A172 (cell line): ENCODE measurements around the gene CHAMP1. TPM values are rescaled to one million over a fixed set of nuclear protein-coding genes. Genes with fewer than 3 reads are reported as not detected.

Source experiments
- DNase-seq: peaks from one replicate; pipeline ENCODE4 v3.0.0-alpha.2; 2015; ENCODE audit warnings: low spot score
- total RNA-seq: library from RNA; depleted of rRNA; stranded (reverse); fragments of >200 nt; shearing (Covaris generic); gene quantifications from 2 replicates; pipeline ENCODE4 v1.2.3, GENCODE V29; 2014; rRNA removed

The CHAMP1 gene, protein sequence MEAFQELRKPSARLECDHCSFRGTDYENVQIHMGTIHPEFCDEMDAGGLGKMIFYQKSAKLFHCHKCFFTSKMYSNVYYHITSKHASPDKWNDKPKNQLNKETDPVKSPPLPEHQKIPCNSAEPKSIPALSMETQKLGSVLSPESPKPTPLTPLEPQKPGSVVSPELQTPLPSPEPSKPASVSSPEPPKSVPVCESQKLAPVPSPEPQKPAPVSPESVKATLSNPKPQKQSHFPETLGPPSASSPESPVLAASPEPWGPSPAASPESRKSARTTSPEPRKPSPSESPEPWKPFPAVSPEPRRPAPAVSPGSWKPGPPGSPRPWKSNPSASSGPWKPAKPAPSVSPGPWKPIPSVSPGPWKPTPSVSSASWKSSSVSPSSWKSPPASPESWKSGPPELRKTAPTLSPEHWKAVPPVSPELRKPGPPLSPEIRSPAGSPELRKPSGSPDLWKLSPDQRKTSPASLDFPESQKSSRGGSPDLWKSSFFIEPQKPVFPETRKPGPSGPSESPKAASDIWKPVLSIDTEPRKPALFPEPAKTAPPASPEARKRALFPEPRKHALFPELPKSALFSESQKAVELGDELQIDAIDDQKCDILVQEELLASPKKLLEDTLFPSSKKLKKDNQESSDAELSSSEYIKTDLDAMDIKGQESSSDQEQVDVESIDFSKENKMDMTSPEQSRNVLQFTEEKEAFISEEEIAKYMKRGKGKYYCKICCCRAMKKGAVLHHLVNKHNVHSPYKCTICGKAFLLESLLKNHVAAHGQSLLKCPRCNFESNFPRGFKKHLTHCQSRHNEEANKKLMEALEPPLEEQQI
- 19.3 and 19.8 TPM in 2 replicates for total RNA-seq

DNA sequence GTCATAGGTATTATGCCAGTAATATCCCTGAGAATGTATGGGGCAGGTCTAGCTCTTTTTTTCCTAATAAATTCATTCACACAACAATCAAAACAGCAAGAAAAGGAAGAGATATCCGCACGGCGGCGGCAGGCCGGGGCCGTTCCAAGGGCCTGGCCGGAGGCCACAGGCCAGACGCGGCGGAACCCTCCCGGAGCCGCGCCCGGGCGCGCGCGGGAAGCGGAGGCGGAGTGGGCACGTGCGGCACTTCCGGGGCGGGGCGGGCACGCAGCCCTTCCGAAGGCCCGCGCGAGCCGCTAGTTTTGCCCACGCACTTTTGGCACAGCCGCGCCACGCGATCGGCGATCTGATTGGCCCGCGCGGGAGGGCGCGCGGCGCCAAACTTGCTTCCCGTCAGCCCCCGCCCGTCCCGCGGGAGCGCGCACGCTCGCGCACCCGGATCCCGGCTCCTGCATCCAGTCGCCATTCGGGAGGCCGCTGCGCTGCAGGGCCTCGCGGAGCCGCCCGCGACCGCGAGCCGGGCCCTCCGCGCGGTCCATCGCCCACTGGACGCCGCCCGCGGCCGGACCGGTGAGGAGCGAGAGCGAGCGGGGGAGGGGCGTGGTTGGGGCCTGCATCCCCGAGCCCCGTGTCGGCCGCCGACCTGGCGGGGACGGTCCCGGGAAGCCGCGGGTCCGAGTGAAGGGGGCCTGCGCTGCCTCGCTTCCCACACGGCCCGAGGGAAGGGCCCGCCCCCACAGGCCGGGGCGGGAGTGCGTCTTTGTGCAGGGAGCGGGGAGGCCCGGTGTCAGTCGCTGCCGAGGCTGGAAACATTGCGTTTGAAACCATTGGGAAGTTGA is at the start of gene CHAMP1:
TSS of gene CHAMP1 (plus strand) at position 430 of the 839 bp plus-strand sequence. CDS start 9,340 bp downstream, outside the sequence.
- peak; percentile 91 for DNase-seq

DNA sequence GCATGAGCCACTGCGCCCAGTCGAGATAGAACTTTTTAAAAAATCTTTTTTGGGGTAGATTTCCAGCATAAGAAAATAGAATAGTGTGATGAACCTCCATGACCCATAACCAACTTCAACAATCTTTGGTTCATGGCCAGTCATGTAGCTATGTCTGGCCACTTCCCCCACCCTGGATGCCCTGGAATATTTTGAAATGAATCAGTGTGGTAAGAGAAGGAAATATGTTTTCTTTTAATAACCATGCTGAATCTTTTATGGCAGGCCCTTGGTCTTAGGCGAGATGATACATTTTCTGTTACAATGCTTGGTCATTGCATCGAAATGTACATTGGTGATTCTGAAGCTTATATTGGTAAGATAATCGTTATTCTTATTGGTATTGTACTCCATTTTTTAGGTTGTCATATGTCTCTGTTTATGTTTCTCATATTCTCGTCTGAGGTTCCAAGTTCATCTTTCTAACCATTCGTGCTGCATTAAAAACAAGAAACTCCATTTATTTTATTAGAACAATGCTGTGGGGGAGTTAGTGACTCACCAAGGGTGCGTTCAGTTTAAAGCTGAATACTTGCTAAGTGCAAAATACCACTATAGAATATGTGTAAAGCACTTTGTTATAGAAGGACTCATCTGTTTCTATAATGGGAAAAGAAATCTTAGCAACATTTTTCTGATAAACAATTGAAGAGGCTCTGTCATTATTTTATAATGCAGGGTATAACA is 49.3 kb upstream of the CHAMP1 start:
- no peak for DNase-seq

DNA sequence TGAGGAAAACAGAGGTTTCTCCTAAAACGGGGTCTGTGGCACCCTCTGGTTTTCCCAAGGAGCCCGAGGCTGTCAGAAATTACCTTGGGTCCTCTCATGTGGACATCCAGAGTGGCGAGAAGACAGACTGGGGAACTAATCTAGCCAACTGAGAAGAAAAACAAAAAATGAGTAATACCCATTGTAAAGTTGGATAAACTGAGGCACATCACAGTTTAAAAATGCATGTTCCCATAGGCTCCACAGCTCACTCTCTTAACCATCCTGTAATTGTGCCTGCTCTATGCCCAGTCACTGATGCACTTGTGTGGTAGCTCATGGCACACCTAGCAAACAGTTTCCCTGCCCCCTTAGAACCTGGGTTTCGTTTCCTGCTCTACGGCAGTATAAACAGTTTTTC is 48.1 kb upstream of the CHAMP1 start:
- no peak for DNase-seq

DNA sequence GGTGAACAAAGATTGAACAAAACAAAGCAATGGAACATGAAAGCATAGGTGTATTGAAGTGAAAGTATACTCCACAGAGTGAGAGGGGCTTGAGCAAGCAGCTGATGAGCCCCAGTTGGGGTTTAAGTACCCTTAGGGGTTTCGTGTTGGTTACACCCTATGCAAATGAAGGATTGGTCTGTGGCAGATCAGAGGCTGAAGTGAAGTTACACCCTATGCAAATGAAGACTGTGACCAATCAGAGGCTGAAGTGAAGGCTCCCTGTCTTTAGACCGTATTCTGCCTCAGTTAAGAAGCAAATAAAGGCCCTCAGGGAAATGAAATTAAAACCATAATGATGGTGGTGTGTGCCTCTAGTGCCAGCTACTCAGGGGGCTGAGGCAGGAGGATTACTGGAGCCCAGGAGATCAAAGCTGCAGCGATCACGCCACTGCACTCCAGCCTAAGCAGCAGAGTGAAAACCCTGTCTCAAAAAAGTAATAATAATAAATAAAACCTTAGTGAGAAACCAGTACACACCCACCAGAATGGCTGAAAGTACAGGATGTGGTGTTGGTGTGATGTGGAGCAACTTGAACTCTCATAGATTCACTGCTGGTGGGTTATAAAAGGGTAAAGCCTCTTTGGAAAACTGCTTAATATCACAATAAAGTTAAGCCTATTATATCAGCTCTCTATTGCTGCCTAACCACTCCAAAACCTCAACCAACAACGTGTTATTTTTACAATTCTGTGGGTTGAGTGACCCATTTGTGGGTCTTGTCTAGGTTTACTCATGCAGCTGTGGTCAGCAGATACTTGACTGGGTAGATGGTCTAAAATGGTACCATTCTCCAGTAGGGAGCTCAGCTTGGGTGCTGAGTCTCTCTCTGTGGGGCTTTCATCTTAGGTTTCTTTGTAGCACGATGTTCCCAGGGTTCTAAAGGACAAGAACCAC is 45.7 kb upstream of the CHAMP1 start:
- no peak for DNase-seq

DNA sequence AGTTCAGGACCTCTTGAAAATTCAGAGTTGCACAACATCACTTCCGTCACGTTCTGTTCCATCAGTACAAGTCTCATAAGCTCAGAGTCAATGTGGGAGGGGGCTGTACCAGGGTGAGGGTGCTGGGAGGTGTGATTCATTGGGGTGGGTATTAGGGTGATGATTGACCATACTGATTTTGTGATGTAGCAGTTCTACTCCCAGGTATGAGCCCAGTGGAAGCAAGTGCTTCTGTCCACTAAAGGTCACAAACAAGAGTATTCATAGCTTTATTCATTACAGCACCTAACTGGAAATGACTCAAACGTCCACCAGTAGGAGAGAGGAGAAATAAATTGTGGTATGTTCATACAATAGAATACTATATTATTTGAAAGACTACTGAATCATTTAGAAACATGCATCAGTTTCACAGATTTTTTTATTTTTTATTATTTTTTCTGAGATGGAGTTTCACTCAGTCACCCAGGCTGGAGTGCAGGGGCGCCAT is 45.0 kb upstream of the CHAMP1 start:
- DNase-seq: no peak

DNA sequence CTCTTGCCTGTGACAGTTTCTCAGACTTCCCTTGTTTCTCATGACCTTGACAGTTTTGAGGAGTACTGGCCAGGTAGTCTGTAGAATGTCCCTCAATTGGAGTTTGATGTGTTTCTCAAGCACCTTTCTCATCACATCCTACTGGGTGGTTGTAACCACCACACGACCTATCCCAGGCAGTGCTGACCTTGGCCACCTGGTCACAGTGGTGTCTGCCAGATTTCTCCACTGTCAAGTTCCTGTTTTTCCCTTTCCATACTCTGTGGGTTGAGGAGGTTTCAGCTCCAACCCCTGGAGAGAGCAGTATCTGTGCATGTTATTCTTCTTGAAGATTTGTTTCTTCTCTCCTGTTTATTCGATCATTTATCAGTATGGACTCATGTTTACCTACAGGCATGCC is 41.3 kb upstream of the CHAMP1 start:
- no peak for DNase-seq

DNA sequence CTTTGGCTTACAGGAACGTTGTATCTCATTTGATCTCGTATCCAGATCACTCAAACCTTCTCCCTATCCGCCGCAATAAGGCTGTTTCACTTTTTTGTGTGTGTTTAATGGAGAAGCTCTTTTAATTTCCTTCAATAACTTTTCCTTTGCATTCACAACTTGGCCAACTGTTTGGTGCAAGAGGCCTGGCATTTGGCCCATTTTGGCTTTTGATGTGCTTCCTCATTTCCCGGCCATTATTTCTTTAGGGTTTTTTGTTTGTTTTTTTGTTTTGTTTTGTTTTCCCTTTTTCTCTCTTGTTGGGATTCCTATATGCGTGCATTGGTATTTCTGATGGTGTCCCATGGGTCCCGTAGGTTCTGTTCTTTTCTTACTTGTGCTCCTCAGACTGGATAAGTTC is 39.0 kb upstream of the CHAMP1 start:
- no peak for DNase-seq

DNA sequence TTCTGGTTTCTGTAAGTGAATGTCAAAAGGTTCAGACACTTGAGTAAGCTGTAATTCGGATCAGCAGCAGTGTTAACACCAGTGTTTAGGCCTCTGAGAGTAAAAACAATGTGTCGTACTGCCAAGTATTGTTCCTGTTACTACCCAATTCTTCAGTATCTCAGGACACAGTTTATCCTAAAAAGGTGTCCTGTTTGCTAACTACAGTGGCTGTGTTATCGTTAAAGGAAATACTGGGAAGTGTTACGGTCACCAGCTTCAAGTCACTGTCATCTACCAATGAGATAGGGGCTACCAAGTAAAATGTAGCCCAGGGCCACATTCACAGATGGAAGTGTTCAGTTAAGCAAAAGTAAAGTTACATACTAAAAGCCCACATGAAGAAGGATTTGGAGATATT is 35.2 kb upstream of the CHAMP1 start:
- no peak for DNase-seq

DNA sequence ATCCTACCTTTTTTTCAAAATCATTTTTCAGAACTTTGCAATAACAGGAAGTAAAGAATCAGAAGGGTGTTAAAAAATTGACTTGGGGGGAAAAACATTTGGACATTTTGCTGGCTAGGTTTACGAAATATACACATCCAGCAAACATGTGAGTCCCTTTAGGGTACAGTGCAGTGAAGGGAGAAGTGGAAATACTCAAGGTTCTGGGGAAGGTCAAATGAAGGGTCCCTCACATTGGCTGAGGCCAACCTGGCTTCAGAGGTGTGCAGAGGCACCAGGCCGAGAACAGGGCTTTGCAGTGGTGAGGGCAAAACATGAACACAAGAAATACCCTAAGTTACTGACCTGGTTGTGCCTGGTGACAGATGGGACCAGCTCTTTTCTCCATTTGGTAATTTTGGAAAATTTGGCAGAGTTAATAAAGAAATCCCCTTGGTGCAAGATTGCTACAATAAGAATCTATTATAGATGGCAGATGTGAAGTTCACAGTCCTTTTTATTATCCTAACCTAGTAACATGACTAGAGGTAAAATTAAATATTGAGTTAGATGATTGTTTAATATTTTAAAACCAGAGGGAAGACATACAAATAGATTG is 34.4 kb upstream of the CHAMP1 start:
- no peak for DNase-seq

DNA sequence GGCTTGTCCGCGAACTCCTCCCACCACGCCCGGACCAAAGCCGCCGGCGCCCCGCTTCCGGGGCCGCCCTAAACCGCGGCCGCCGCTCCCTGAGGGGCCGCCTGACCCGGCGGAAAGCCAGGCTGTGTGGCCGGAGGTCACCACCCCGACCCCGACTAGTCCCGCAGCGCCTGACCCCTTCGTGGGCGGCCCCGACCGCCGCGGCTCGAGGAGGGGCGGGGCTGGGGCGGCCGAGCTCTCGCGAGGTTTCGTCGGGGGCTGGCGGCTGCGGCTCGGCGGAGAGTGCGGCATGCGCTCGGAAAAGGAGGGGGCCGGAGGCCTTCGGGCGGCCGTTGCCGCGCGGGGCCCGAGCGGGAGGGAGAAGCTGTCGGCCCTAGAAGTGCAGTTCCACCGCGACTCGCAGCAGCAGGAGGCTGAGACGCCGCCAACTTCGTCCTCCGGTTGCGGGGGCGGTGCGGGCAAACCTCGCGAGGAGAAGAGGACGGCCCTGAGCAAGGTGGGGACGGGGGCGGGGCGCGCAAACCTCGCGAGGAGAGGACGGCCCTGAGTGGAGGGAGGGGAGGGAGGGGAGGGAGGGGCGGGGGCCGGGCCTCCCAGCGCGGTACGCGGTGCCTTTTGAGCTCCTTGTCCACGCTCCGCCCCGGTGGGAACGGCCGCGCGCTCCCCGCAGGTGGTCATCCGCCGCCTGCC is 32.8 kb upstream of the CHAMP1 start, which contains the start of gene UPF3A:
TSS of gene UPF3A (plus strand) at position 251 of the 690 bp plus-strand sequence. CDS start at position 290, 39 bp downstream.
- DNase-seq: peak; percentile 91

DNA sequence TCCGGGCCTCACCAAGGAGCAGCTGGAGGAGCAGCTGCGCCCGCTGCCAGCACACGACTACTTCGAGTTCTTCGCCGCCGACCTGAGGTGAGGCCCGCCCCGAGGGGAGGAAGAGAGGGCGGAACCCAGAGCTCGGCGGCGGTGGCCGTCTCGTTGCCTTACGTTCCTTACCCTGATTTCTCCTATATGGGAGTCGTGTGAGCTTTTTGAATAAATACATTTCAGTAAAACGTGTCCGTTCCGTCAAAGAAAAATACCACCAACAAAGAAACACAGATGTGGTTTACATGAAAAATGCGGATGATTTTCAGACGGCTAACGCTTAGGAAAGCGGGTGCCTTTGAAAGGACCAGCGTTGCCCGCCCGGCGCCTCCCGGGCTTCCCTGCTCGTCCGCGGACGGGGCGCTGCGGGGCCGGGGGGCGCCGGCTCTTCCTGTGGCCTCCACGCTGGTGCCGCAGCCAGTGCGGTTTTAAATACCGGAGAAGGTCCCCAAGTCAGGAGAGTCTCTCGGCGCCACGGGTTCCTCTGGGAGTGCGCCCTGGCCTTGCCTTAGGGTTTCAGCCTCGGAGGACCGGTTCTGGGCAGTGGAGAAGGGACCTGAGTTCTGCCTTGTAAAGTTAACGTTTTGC is 32.1 kb upstream of the CHAMP1 start:
- DNase-seq: peak; percentile 69

DNA sequence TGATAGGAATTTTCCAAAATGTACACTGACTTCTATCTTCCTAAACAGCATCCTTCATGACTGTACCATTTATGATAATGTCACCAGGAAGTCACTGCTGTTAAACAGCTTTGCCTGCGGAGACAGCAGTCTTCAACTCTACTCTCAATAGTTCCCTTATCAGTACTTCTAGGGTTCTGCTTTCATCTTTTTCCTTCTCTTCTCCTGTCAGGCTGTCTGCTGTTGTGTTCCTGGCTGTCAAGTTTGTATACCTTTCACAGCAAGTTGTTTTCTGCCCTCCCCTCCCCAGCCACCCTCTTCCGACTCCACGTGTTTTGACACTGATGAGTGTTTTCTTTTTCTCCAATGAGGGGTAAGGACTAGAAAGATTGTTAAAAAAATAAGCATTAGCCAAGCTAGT is 30.7 kb upstream of the CHAMP1 start:
- no peak for DNase-seq

DNA sequence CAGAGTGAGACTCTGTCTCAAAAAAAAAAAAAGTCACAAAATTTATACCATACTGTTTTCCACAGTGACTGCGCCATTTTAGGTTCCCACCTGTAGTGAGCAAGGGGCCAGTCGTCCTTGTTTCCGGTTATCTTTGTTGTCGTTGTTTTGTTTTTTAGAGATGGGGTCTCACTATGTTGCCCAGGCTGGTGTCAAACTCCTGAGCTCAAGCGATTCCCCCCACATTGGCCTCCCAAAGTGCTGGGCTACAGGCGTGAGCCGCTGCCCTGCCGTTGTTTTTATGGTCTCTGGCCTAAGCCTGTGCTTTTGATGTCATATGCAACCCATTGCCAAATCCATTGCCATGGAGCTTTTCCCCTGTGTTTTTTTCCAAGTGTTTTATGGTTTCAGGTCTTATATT is 29.6 kb upstream of the CHAMP1 start:
- DNase-seq: no peak

DNA sequence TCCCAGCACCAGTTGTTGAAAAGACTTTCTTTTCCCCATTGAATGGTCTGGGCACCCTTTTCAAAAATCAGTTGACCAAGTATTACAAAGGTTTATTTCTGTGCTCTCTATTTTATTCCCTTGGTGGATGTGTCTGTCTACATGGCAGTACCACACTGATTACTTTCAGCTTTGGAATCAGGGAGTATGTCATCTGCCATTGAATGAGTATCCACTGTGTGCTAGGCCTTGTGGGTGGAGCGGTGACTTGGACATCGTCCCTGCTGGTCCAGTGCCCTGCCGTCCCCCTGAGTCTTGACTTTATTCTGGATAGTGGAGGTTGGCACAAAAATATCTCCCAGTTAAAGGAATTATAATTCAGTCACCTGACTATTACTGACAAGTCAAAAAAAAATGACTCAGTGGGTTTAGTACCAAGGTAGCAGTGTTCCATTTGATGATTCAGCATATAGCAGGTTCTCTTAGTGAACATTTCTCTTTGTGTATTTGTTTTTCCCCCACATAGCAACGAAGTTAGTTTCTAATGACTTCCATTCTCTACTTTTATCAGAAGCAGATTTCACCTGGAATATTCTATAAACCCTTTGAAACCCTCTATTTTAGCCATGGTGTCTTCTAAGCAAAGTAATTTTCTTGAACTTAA is 29.0 kb upstream of the CHAMP1 start:
- DNase-seq: no peak

DNA sequence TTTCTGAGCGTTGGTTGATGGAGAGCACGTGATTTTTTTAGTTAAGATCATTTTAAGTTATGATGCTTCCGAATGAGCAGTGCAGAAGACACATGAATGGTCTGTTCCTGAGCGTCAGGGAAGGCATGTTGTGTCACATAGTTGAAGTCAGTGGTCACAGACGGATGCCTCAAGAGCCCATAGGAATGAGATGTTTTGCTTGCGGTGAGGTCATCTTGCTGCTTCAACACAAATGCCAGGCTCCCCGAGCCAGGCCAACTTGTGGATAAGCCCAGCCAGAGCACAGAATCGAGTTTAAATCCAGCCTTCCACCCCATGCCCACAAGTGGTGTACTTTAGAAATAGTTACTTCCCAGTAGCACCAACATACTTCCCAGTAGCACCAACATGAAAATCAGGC is 27.5 kb upstream of the CHAMP1 start:
- no peak for DNase-seq

DNA sequence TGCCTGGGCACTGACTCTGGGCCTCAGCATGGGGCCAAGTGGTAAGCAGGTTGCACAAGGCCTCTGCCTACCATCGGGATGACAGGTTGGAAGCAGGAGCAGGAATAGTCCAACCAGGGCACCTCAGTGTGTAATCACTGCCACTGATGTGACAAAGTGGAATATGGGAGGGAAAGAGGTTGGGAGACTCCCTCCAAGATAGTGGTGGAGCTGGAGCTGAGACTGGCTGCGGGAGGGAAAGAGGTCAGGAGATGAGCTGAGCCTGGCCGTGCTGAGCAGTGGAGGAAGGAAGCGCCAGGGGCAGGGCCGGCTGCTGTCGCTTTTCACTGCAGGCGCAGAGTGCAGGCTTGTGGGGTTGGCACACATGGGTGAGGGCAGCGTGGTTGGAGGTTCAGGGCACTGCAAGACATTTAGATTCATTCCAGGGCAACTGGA is 26.1 kb upstream of the CHAMP1 start:
- no peak for DNase-seq

DNA sequence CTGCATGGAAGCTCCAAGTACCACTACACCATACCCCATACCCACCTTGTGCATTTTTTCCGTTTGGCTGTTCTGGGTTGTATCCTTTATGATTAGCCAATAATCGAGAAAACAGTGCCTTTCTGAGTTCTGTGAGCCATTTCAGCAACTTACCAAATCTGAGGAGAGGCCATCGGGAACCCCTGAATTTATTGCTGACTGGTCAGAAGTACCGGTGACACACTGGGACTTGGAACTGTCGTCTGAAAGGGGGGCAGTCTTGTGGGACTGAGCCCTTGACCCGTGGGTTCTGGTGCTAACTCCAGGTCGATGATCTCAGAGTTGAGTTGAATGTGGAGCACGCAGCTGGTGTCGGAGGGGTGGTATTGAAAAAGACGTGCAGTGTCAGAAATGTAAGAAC is 17.9 kb upstream of the CHAMP1 start:
- DNase-seq: no peak

DNA sequence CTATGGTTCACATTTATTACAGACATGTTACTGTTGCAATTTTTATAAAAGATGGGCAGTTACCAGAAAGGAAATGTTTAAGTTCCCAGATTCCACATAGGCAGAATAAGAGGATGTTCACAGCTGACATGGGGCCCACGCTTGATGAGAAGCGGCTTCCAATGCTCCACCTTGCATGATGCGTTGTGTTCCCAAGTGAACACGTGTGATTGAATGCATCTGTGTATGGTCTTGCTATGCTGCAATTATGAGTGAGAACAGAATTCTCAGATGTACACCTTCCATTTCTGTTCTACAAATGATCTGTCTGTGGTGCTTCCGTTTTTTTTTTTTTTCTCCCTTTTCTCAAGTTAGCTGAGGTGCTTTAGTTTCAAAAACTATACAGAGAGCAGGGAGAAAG is 17.4 kb upstream of the CHAMP1 start:
- no peak for DNase-seq
